Neural progenitor cell (in vitro differentiated cells): ENCODE data around the gene SFXN5. TPM values are rescaled to one million over a fixed set of nuclear protein-coding genes. Genes with fewer than 3 reads are reported as not detected.

Experiments used
- DNase-seq: peaks from one replicate; pipeline ENCODE4 v3.0.0-alpha.2; 2016; ENCODE audit warnings: low spot score
- H2AFZ ChIP-seq: fragments of 200-600 bp; sonication (generic); replicated peaks from 2 replicates; pipeline ENCODE4 v1.6.1; 2016; ENCODE audit warnings: antibody characterized with exemption
- H3F3A ChIP-seq: fragments of 200-600 bp; sonication (generic); 2 replicates; pipeline ENCODE4 v1.6.1; 2016; ENCODE audit warnings: antibody characterized with exemption, low read depth
- H3K27ac ChIP-seq: fragments of 200-600 bp; sonication (generic); 2 replicates; pipeline ENCODE4 v1.5.1; 2016; ENCODE audit warnings: mild to moderate bottlenecking
- H3K27me3 ChIP-seq: fragments of 200-600 bp; sonication (generic); 2 replicates; pipeline ENCODE4 v1.6.1; 2016; ENCODE audit warnings: mild to moderate bottlenecking, moderate library complexity
- H3K36me3 ChIP-seq: fragments of 200-600 bp; sonication (generic); 2 replicates; pipeline ENCODE4 v1.5.1; 2016
- H3K4me1 ChIP-seq: fragments of 200-600 bp; sonication (generic); 2 replicates; pipeline ENCODE4 v1.6.1; 2016; ENCODE audit warnings: mixed run types
- H3K4me2 ChIP-seq: fragments of 200-600 bp; sonication (generic); 2 replicates; pipeline ENCODE4 v1.6.1; 2016
- H3K4me3 ChIP-seq: fragments of 200-600 bp; sonication (generic); 2 replicates; pipeline ENCODE4 v1.5.1; 2016
- H3K79me2 ChIP-seq: fragments of 200-600 bp; sonication (generic); 2 replicates; pipeline ENCODE4 v1.6.1; 2016; ENCODE audit warnings: low read depth
- H3K9ac ChIP-seq: fragments of 200-600 bp; sonication (generic); 2 replicates; pipeline ENCODE4 v1.6.1; 2016
- H3K9me3 ChIP-seq: fragments of 200-600 bp; sonication (generic); 2 replicates; pipeline ENCODE4 v1.5.1; 2016; ENCODE audit warnings: low read depth
- H4K20me1 ChIP-seq: fragments of 200-600 bp; sonication (generic); 2 replicates; pipeline ENCODE4 v1.6.1; 2016; ENCODE audit warnings: low read depth
- H3K27ac Mint-ChIP-seq: 3 replicates; pipeline ENCODE4 v1.8.0; 2021; ENCODE audit warnings: mixed read lengths
- H3K27me3 Mint-ChIP-seq: 2 replicates; pipeline ENCODE4 v1.8.0; 2022; ENCODE audit warnings: low read depth, mild to moderate bottlenecking, inconsistent platforms, moderate library complexity, mixed read lengths; ENCODE audit not compliant: insufficient read depth
- H3K36me3 Mint-ChIP-seq: 3 replicates; pipeline ENCODE4 v1.8.0; 2021; ENCODE audit warnings: mixed read lengths
- H3K4me1 Mint-ChIP-seq: 3 replicates; pipeline ENCODE4 v1.8.0; 2021; ENCODE audit warnings: mixed read lengths
- H3K4me3 Mint-ChIP-seq: 3 replicates; pipeline ENCODE4 v1.8.0; 2021; ENCODE audit warnings: mild to moderate bottlenecking, moderate library complexity, mixed read lengths
- H3K9me3 Mint-ChIP-seq: 3 replicates; pipeline ENCODE4 v1.8.0; 2020; ENCODE audit warnings: mixed read lengths
- EZH2 ChIP-seq: fragments of 200-600 bp; sonication (generic); IDR thresholded peaks from 2 replicates; pipeline ENCODE4 v1.6.1; 2017; ENCODE audit warnings: antibody characterized with exemption, mild to moderate bottlenecking, moderate library complexity
- EZH2phosphoT487 ChIP-seq: fragments of 200-600 bp; sonication (generic); IDR thresholded peaks from 2 replicates; pipeline ENCODE4 v1.6.1; 2017; ENCODE audit warnings: antibody characterized with exemption
- total RNA-seq: library from RNA; depleted of rRNA; stranded (reverse); fragments of >200 nt; gene quantifications from 2 replicates; pipeline ENCODE4 v1.2.3, GENCODE V29; 2015; ENCODE audit warnings: low replicate concordance
- TF ChIP-seq, protein P1 (sequence below): fragments of 200-600 bp; sonication (generic); IDR thresholded peaks from 2 replicates; pipeline ENCODE4 v1.5.1; 2017; ENCODE audit warnings: antibody characterized with exemption, mild to moderate bottlenecking

The SFXN5 gene
- total RNA-seq, 1 donor from 2014 or later = 3.4 TPM

- no peak overlapping the region for H3K27ac Mint-ChIP-seq
- H3K79me2 ChIP-seq = no peaks in the 10 kb centered on the region
- peaks cover 69% of the 10 kb centered on the region for H3K27me3 Mint-ChIP-seq
- peak overlapping the region; percentile 71 for H3K4me3 Mint-ChIP-seq
- H3K36me3 ChIP-seq = no peaks in the 10 kb centered on the region
- H3K9me3 ChIP-seq = no peaks in the 10 kb centered on the region
- H2AFZ ChIP-seq = peak overlapping the region; percentile 72
- peaks cover 51% of the 10 kb centered on the region for H3F3A ChIP-seq
- H3K4me1 ChIP-seq = peaks cover 46% of the 10 kb centered on the region
- peaks cover 2% of the 10 kb centered on the region for H3K9me3 Mint-ChIP-seq
- H3K4me1 Mint-ChIP-seq = peaks cover 14% of the 10 kb centered on the region
- peak overlapping the region; percentile 44 for H3K4me3 ChIP-seq
- DNase-seq = peak; percentile 90
- peaks cover 72% of the 10 kb centered on the region for H4K20me1 ChIP-seq
- H3K27me3 ChIP-seq = peaks cover 100% of the 10 kb centered on the region
- H3K27ac ChIP-seq = no peak overlapping the region
- H3K36me3 Mint-ChIP-seq = no peaks in the 10 kb centered on the region
- TF ChIP-seq EZH2 (peak; percentile 96), EZH2phosphoT487 (peak; percentile 93)
- TF ChIP-seq, protein P1, sequence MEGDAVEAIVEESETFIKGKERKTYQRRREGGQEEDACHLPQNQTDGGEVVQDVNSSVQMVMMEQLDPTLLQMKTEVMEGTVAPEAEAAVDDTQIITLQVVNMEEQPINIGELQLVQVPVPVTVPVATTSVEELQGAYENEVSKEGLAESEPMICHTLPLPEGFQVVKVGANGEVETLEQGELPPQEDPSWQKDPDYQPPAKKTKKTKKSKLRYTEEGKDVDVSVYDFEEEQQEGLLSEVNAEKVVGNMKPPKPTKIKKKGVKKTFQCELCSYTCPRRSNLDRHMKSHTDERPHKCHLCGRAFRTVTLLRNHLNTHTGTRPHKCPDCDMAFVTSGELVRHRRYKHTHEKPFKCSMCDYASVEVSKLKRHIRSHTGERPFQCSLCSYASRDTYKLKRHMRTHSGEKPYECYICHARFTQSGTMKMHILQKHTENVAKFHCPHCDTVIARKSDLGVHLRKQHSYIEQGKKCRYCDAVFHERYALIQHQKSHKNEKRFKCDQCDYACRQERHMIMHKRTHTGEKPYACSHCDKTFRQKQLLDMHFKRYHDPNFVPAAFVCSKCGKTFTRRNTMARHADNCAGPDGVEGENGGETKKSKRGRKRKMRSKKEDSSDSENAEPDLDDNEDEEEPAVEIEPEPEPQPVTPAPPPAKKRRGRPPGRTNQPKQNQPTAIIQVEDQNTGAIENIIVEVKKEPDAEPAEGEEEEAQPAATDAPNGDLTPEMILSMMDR = no peak
- H3K4me2 ChIP-seq = peak overlapping the region; percentile 91
- H3K9ac ChIP-seq = no peak overlapping the region
These were observed 151.0 kb downstream of the SFXN5 start for GRCh38 chr2:72920318-72921087.

DNA sequence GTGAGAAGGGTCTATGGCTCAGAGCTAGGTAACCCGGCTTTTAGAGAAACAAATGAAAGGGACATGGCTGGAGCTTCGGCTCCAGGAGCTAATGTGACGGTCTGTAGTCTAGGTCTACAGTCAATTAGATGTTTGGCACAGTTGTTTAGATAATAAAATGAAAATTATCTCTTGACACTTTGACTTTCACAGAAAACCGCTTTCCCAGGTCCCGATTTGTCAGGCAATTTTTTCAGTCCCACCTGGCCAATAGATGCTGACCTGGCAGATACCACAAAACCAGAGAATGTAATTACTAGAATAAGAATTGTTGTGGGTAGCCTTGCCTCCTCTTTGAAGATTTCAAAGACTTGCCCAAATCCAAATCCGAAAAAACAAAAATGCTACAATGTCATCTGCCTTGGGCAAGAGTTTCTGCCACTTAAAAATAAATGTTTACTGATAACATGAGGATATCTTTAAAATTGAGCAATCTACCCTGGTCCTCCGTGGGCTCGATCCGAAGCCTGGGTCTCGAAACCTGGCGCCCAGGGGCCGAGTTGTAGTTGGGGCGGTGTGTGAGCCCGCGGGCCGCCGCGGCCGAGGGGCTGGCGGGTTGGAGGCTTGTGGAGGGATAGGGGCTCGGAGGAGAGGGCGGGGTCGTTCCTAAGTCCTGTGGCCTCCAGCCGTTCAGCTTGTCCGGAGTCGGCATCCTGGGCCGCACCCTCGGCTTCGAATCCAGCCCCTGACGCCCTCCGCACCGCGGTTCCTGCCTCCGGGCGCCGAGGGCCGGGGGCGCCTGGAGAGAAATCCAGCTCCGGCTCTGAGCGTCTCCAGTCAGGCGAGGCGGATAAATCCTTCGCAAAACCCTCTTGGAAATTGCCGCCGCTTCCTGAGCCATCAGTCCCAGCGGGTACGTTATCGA is 151.8 kb downstream of the SFXN5 start:
- Histone ChIP-seq H3K9ac (no peak overlapping the region), H3K79me2 (no peaks in the 10 kb centered on the region), H2AFZ (peak overlapping the region; percentile 72), H4K20me1 (peaks cover 71% of the 10 kb centered on the region), H3K4me2 (peak overlapping the region; percentile 91), H3K4me1 (peaks cover 46% of the 10 kb centered on the region), H3F3A (peaks cover 52% of the 10 kb centered on the region), H3K36me3 (no peaks in the 10 kb centered on the region), H3K27me3 (peaks cover 100% of the 10 kb centered on the region), H3K9me3 (no peaks in the 10 kb centered on the region), H3K27ac (no peak overlapping the region), H3K4me3 (peak overlapping the region; percentile 44)
- Mint-ChIP-seq H3K36me3 (no peaks in the 10 kb centered on the region), H3K27ac (no peak overlapping the region), H3K4me3 (peak overlapping the region; percentile 71), H3K4me1 (peaks cover 21% of the 10 kb centered on the region), H3K9me3 (peaks cover 2% of the 10 kb centered on the region), H3K27me3 (peaks cover 77% of the 10 kb centered on the region)
- DNase-seq = peak; percentile 85
- no peak for TF ChIP-seq EZH2phosphoT487
- TF ChIP-seq EZH2 = peak; percentile 86
- TF ChIP-seq, protein P1 = no peak

GRCh38 chr2:72917877-72918553 is 153.5 kb downstream of the SFXN5 start:
- peak overlapping the region; percentile 32 for H2AFZ ChIP-seq
- peaks cover 80% of the 10 kb centered on the region for H3K27me3 Mint-ChIP-seq
- H3K4me3 Mint-ChIP-seq = peak overlapping the region; percentile 82

More at GRCh38 chr2:72917877-72918553, 153.5 kb downstream of the SFXN5 start:
- no peak overlapping the region for H3K27ac ChIP-seq
- H3K79me2 ChIP-seq = no peaks in the 10 kb centered on the region
- H3K27ac Mint-ChIP-seq = no peak overlapping the region
- no peaks in the 10 kb centered on the region for H3K36me3 ChIP-seq
- H3K9me3 Mint-ChIP-seq = peaks cover 2% of the 10 kb centered on the region
- peaks cover 51% of the 10 kb centered on the region for H3K4me1 ChIP-seq
- peaks cover 100% of the 10 kb centered on the region for H3K27me3 ChIP-seq
- no peak overlapping the region for H3K9ac ChIP-seq
- TF ChIP-seq, protein P1 = no peak
- TF ChIP-seq EZH2 (peak; percentile 99), EZH2phosphoT487 (peak; percentile 98)
- H3K36me3 Mint-ChIP-seq = no peaks in the 10 kb centered on the region
- peaks cover 71% of the 10 kb centered on the region for H4K20me1 ChIP-seq
- peaks cover 62% of the 10 kb centered on the region for H3F3A ChIP-seq
- peak; percentile 81 for DNase-seq
- peaks cover 21% of the 10 kb centered on the region for H3K4me1 Mint-ChIP-seq
- H3K4me2 ChIP-seq = peak overlapping the region; percentile 91
- peak overlapping the region; percentile 44 for H3K4me3 ChIP-seq
- no peaks in the 10 kb centered on the region for H3K9me3 ChIP-seq
